MCF 10A (cell line): ENCODE data around the gene HES5. TPM values are rescaled to one million over a fixed set of nuclear protein-coding genes. Genes with fewer than 3 reads are reported as not detected.

ENCODE experiments used
- BruUV-seq: library from RNA; stranded (reverse); fragments of 400-500 nt; replicated peaks from 2 replicates; lab custom pipeline; 2021; lab: Mats Ljungman, UMichigan
- CTCF ChIA-PET: fragments of 300-600 bp; sonication (Branson Sonifier 250); formaldehyde crosslinking; extraction: SDS; loops from one replicate; lab custom pipeline; 2021; ENCODE audit warnings: antibody characterized with exemption, inconsistent platforms; lab: Yijun Ruan, JAX
- POLR2A ChIA-PET: fragments of 300-600, 350-650 bp; sonication (Branson Sonifier 250); formaldehyde crosslinking; extraction: SDS; loops from one replicate; lab custom pipeline; 2020; ENCODE audit warnings: antibody characterized with exemption, inconsistent platforms; lab: Yijun Ruan, JAX
- DNase-seq: peaks from one replicate; pipeline ENCODE4 v3.0.0-alpha.2; 2018; ENCODE audit not compliant: unreplicated experiment
- H3K27ac Mint-ChIP-seq: one replicate; pipeline ENCODE4 v1.8.0; 2022; ENCODE audit warnings: mild to moderate bottlenecking, low read depth, mixed read lengths; ENCODE audit not compliant: unreplicated experiment
- H3K27me3 Mint-ChIP-seq: one replicate; pipeline ENCODE4 v1.8.0; 2022; ENCODE audit warnings: mixed read lengths; ENCODE audit not compliant: insufficient read depth, unreplicated experiment
- H3K36me3 Mint-ChIP-seq: one replicate; pipeline ENCODE4 v1.8.0; 2022; ENCODE audit warnings: mild to moderate bottlenecking, moderate library complexity, mixed read lengths; ENCODE audit not compliant: insufficient read depth, unreplicated experiment
- H3K4me1 Mint-ChIP-seq: one replicate; pipeline ENCODE4 v1.8.0; 2022; ENCODE audit warnings: mixed read lengths; ENCODE audit not compliant: insufficient read depth, unreplicated experiment
- H3K4me3 Mint-ChIP-seq: one replicate; pipeline ENCODE4 v1.8.0; 2022; ENCODE audit warnings: mild to moderate bottlenecking, moderate library complexity, mixed read lengths; ENCODE audit not compliant: unreplicated experiment
- H3K9me3 Mint-ChIP-seq: one replicate; pipeline ENCODE4 v1.8.0; 2022; ENCODE audit warnings: mixed read lengths; ENCODE audit not compliant: unreplicated experiment
- intact Hi-C: fragments of 100-400 bp; cut with micrococcal nuclease; formaldehyde crosslinking; loops from 2 replicates; pipeline ENCODE4 v1.14.1; 2022
- total RNA-seq: library from RNA; stranded (reverse); gene quantifications from 2 replicates; pipeline ENCODE4 v1.2.3, GENCODE V29; 2022
- TF ChIP-seq, protein P1 (sequence below): fragments of 200-600 bp; IDR thresholded peaks from one replicate; pipeline ENCODE4 v1.8.0; 2022; ENCODE audit warnings: antibody characterized with exemption, mild to moderate bottlenecking; ENCODE audit not compliant: unreplicated experiment

The HES5 gene
- total RNA-seq, 1 experiment from 2014 or later: not detected

DNA sequence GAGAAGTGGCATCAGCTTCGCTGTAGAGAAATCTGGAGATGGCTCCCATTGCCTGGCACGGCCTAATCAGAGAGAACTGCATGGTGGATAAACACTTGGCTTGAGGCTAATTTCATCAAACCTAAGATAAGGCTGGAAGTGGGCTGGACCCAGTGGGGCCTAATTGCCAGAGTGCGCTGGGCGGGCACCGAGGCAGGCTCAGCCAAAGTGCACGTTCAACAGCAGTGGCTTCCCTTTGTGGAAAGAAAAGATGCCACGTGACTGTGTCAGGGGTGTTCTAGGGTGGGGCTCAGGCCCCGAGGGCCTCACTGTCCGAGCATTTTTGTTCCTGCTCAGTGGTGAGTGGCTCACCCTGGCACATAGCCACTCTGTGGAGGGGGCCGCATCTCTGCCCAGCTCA lies 48.2 kb downstream of the HES5 start:
- no peaks in the 10 kb centered on the region for H3K4me1 Mint-ChIP-seq
- no peak overlapping the region for H3K27ac Mint-ChIP-seq
- ChIA-PET CTCF (no interaction called here), POLR2A (no interaction called here)
- no peak for DNase-seq
- intact Hi-C loops: no loop called here
- peaks cover 23% of the 10 kb centered on the region for H3K36me3 Mint-ChIP-seq
- no peaks in the 10 kb centered on the region for H3K9me3 Mint-ChIP-seq
- no peak overlapping the region for H3K4me3 Mint-ChIP-seq
- BruUV-seq: no TSS peak
- no peaks in the 10 kb centered on the region for H3K27me3 Mint-ChIP-seq
- TF ChIP-seq, protein P1, sequence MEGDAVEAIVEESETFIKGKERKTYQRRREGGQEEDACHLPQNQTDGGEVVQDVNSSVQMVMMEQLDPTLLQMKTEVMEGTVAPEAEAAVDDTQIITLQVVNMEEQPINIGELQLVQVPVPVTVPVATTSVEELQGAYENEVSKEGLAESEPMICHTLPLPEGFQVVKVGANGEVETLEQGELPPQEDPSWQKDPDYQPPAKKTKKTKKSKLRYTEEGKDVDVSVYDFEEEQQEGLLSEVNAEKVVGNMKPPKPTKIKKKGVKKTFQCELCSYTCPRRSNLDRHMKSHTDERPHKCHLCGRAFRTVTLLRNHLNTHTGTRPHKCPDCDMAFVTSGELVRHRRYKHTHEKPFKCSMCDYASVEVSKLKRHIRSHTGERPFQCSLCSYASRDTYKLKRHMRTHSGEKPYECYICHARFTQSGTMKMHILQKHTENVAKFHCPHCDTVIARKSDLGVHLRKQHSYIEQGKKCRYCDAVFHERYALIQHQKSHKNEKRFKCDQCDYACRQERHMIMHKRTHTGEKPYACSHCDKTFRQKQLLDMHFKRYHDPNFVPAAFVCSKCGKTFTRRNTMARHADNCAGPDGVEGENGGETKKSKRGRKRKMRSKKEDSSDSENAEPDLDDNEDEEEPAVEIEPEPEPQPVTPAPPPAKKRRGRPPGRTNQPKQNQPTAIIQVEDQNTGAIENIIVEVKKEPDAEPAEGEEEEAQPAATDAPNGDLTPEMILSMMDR: no peak

DNA sequence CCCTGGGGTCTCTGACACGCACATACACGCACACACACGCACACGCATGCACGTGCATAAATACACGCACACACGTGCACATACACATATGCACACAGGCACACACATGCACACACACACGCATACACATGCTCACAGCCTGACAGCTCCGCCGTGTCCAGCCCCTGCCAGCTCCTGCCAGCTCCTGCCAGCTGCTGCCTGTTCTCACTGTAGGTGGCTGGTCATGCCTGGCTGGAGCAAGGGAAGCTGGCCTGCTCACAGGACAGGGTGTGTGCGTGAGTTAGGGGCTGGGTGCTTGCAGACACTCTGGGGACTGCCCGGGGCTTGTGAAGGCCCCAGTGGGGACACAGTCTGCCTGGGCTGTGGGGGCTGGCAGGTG lies 49.1 kb downstream of the HES5 start:
- no peaks in the 10 kb centered on the region for H3K27me3 Mint-ChIP-seq
- TF ChIP-seq, protein P1: no peak
- H3K9me3 Mint-ChIP-seq: no peaks in the 10 kb centered on the region
- intact Hi-C loops: no loop called here
- no peak overlapping the region for H3K4me3 Mint-ChIP-seq
- no TSS peak for BruUV-seq
- peaks cover 16% of the 10 kb centered on the region for H3K36me3 Mint-ChIP-seq
- no peak for DNase-seq
- ChIA-PET POLR2A (interaction anchor here (1.3 kb wide), 1 partner anchor 53 kb away, joined by 4 read pairs; no protein-coding TSS in a partner anchor), CTCF (no interaction called here)
- H3K4me1 Mint-ChIP-seq: no peaks in the 10 kb centered on the region
- no peak overlapping the region for H3K27ac Mint-ChIP-seq

DNA sequence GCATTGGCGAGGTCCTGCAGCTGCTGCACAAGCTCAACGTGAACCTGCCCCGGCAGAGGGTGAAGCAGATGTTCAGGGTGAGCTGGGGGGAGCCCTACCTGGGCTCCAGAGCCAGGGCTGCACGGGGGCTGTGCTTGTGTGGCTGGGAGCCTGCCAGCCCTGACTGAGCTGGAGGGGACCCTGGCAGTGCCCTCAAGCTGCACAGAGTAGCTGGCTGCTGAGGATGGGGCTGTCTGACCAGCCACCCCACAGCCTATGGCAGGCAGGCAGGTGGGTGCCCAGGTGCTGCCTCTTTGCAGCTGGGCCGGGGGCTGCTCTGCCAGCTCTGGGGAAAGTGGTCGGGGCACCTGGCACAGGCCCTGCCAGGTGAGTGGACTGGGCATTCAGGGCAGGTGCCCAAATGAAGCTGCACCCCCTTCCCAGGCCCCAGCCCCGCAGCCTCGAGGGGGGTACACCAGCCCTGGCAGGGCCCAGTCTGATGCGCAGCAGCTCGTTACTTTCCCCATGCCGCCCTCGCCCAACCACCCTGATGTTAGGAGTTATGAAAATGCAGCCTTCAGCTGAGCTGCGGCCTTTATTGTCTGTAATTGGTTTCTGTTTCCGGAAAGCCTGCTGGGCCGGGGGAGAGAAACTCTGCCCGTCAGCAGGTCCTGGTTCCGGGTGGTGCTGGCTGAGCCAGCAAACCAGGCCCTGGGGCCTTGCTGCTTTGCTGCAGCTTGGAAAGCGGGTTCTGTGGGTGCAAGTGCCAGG lies 49.7 kb downstream of the HES5 start:
- intact Hi-C loops: no loop called here
- Mint-ChIP-seq H3K27me3 (no peaks in the 10 kb centered on the region), H3K27ac (no peak overlapping the region), H3K4me3 (no peak overlapping the region), H3K4me1 (no peaks in the 10 kb centered on the region), H3K9me3 (no peaks in the 10 kb centered on the region), H3K36me3 (peaks cover 16% of the 10 kb centered on the region)
- CTCF ChIA-PET: interaction anchor here (0.8 kb wide), 1 partner anchor 66 kb away, joined by 4 read pairs; no protein-coding TSS in a partner anchor
- DNase-seq: no peak
- POLR2A ChIA-PET: interaction anchor here (0.5 to 1.3 kb wide), 3 partner anchors 14 to 67 kb away, joined by 3 to 4 read pairs (median 4); no protein-coding TSS in a partner anchor
- BruUV-seq: no TSS peak
- TF ChIP-seq, protein P1: no peak

DNA sequence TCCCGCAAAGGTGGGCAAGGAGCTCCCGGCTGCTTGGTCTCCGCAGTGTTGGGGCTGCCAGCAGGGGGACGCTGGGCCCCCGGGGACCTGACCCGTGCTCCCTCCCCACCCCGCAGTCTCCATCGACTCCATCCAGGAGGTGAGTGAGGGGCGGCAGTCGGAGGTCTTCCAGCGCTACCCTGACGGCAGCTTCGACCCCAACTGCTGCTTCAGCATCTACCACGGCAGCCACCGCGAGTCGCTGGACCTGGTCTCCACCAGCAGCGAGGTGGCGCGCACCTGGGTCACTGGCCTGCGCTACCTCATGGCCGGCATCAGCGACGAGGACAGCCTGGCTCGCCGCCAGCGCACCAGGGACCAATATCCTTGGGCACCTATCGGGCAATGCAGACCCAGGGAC lies 50.4 kb downstream of the HES5 start:
- CTCF ChIA-PET: interaction anchor here (0.6 to 0.8 kb wide), 2 partner anchors 54 to 65 kb away, joined by 3 to 4 read pairs; no protein-coding TSS in a partner anchor

More for the DNA sequence above, 50.4 kb downstream of the HES5 start:
- no peaks in the 10 kb centered on the region for H3K9me3 Mint-ChIP-seq
- POLR2A ChIA-PET: interaction anchor here (0.7 to 0.8 kb wide), 2 partner anchors 15 to 72 kb away, joined by 3 read pairs; no protein-coding TSS in a partner anchor
- BruUV-seq: no TSS peak
- peaks cover 12% of the 10 kb centered on the region for H3K36me3 Mint-ChIP-seq
- TF ChIP-seq, protein P1: no peak
- no peaks in the 10 kb centered on the region for H3K27me3 Mint-ChIP-seq
- no peak overlapping the region for H3K4me3 Mint-ChIP-seq
- no peak for DNase-seq
- intact Hi-C loops: no loop called here
- H3K4me1 Mint-ChIP-seq: peaks cover 4% of the 10 kb centered on the region
- no peak overlapping the region for H3K27ac Mint-ChIP-seq
